Uterine smooth muscle cell (primary cell): ENCODE results near the gene GBA3. TPM values are rescaled to one million over a fixed set of nuclear protein-coding genes. Genes with fewer than 3 reads are reported as not detected.

Experiments used
- total RNA-seq: library from RNA; depleted of rRNA; stranded (reverse); fragments of >200 nt; gene quantifications from 2 replicates; pipeline ENCODE4 v1.2.3, GENCODE V29; 2014

Gene GBA3
- under 0.01 TPM in 1 of 2 replicates, not detected in the other for total RNA-seq

GRCh38 chr4:22692736-22693135 lies at the start of gene GBA3:
Gene GBA3, plus strand, starts transcription at chr4:22692937.

Other genes with a start within 250 kb of the GBA3 start
- gene ADGRA3, start 176.9 kb upstream of the GBA3 start, total RNA-seq, result 21.6 and 29.4 TPM in 2 replicates